ENCODE measurements around the gene DDN. TPM values are rescaled to one million over a fixed set of nuclear protein-coding genes. Genes with fewer than 3 reads are reported as not detected.

Gene DDN
- polyA plus RNA-seq, 6 donors from 2014 or later: 0.12 to 0.52 (median 0.20) TPM; not detected in 1

- H3K27ac Mint-ChIP-seq: peak within 1 kb of the TSS; percentile 99 to 100 (median 99)
- ATAC-seq (ENCODE audit: low read depth in 2 of 2) (peak; percentile 84 to 87), DNase-seq (peak; percentile 98)
- no peaks in the 10 kb centered on the region for H3K27me3 Mint-ChIP-seq
- H3K36me3 Mint-ChIP-seq: peaks cover 10 to 15% of the 10 kb centered on the region in 2 donors
- H3K4me1 Mint-ChIP-seq: peaks cover 29 to 40% (median 35%) of the 10 kb centered on the region in 3 donors
- no peaks in the 10 kb centered on the region for H3K9me3 Mint-ChIP-seq
- H3K4me3 Mint-ChIP-seq: peak within 1 kb of the TSS; percentile 79 to 96 (median 93)
Measured at GRCh38 chr12:49018261-49019119, 19.3 kb upstream of the DDN start, which contains the start of gene PRKAG1. TSS of gene PRKAG1 (minus strand) at chr12:49018776. CDS start at chr12:49018740, 36 bp downstream.

GRCh38 chr12:49017891-49018260, 18.7 kb upstream of the DDN start:
- Mint-ChIP-seq H3K4me3 (peak overlapping the region; percentile 79 to 96 (median 93)), H3K27me3 (no peaks in the 10 kb centered on the region), H3K27ac (peak overlapping the region; percentile 99 to 100 (median 99)), H3K4me1 (peaks cover 29 to 40% (median 35%) of the 10 kb centered on the region in 3 donors), H3K9me3 (no peaks in the 10 kb centered on the region), H3K36me3 (peaks cover 10 to 13% of the 10 kb centered on the region in 2 donors)
- no peak for DNase-seq
- no peak for ATAC-seq (ENCODE audit: low read depth in 2 of 2)

- Mint-ChIP-seq H3K9me3 (no peaks in the 10 kb centered on the region), H3K27ac (peak overlapping the region in 1 of 6 donors; percentile 57), H3K4me3 (peak overlapping the region in 1 of 8 donors; percentile 66), H3K36me3 (peaks cover 4 to 7% of the 10 kb centered on the region in 2 donors), H3K27me3 (no peaks in the 10 kb centered on the region), H3K4me1 (peaks cover 29 to 40% (median 33%) of the 10 kb centered on the region in 3 donors)
- no peak for ATAC-seq (ENCODE audit: low read depth in 2 of 2)
- no peak for DNase-seq
Measured at GRCh38 chr12:49015196-49015595, 16.0 kb upstream of the DDN start.

DNA sequence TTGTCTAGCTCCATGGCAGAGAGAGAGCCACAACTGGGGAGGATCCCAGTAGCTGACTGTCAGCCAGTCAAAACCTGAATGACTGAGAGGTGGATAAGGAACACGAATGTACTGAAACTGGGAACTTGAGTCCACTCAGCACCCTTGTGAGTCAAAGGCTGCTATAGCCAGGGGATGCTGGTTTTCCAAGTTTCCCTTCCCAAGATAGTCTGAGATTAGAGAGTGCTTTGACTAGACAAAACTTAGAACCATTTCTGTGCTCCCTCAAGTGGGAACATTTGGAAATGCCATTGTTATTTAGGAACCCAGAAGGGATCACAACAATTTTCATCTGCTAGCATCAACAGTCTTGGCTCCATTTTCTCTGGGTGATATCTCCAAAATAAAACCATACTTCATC, 15.4 kb upstream of the DDN start:
- Mint-ChIP-seq H3K4me1 (peaks cover 23 to 33% (median 28%) of the 10 kb centered on the region in 3 donors), H3K36me3 (peaks cover 4 to 7% of the 10 kb centered on the region in 2 donors), H3K9me3 (no peaks in the 10 kb centered on the region), H3K4me3 (no peak overlapping the region), H3K27me3 (no peaks in the 10 kb centered on the region), H3K27ac (no peak overlapping the region)
- ATAC-seq (ENCODE audit: low read depth in 2 of 2) (no peak), DNase-seq (no peak)

- Mint-ChIP-seq H3K4me3 (no peak overlapping the region), H3K36me3 (peaks cover 10% of the 10 kb centered on the region in 2 donors), H3K9me3 (no peaks in the 10 kb centered on the region), H3K4me1 (peaks cover 17 to 22% (median 22%) of the 10 kb centered on the region in 3 donors), H3K27ac (no peak overlapping the region), H3K27me3 (no peaks in the 10 kb centered on the region)
- ATAC-seq (ENCODE audit: low read depth in 2 of 2) (no peak), DNase-seq (no peak)
Measured at GRCh38 chr12:49013428-49013827, 14.3 kb upstream of the DDN start.

DNA sequence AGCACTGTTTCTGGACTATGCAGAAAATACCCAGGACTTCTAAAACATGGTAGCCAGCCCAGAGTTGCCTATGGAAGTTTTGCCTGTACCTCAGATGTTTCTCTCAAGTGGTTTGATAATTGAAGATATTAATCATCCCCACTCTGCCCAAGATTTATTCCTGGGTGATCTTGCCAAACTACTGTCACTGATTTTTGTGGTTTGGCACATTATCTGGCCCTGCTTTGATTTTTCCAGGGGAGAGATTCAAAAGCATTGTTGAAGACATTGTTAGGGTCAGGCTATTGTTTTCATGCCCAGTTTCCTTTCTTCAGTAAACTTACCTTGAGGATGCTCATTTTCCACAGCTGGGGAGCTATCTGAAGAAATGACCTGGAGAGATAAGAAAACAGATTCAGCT, 13.6 kb upstream of the DDN start:
- Mint-ChIP-seq H3K36me3 (peaks cover 14 to 15% of the 10 kb centered on the region in 2 donors), H3K4me3 (no peak overlapping the region), H3K9me3 (no peaks in the 10 kb centered on the region), H3K27ac (no peak overlapping the region), H3K27me3 (no peaks in the 10 kb centered on the region), H3K4me1 (peaks cover 15 to 18% (median 17%) of the 10 kb centered on the region in 3 donors)
- DNase-seq (no peak), ATAC-seq (ENCODE audit: low read depth in 2 of 2) (no peak)

GRCh38 chr12:49010092-49010668, 11.0 kb upstream of the DDN start:
- H3K36me3 Mint-ChIP-seq: peaks cover 19 to 20% of the 10 kb centered on the region in 2 donors
- ATAC-seq (ENCODE audit: low read depth in 2 of 2) (no peak), DNase-seq (no peak)
- peak overlapping the region in 1 of 6 donors; percentile 20 for H3K27ac Mint-ChIP-seq
- H3K4me3 Mint-ChIP-seq: no peak overlapping the region
- no peaks in the 10 kb centered on the region for H3K9me3 Mint-ChIP-seq
- H3K4me1 Mint-ChIP-seq: peaks cover 0 to 6% (median 3%) of the 10 kb centered on the region in 3 donors
- H3K27me3 Mint-ChIP-seq: no peaks in the 10 kb centered on the region

DNA sequence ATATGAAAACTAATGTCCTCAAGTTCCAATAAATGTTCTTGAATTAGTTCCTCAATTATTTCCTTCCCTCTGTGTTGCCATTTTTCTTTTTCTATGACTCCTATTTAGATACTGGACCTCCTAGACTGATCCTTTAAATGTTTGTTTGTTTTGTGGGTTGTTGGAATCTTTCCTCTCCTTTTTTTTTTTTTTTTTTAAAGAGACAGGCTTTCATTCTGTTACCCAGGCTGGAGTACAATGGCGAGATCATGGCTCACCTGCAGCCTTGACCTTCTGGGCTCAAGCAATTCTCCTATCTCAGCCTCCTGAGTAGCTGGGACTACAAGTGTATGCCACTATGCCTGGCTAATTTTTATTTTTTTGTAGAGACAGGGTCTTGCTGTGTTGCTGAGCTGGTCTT, 9.8 kb upstream of the DDN start:
- H3K27me3 Mint-ChIP-seq: no peaks in the 10 kb centered on the region

GRCh38 chr12:49000346-49000745, 1.2 kb upstream of the DDN start:
- ATAC-seq (ENCODE audit: low read depth in 2 of 2) (no peak), DNase-seq (no peak)
- H3K4me3 Mint-ChIP-seq: peak overlapping the region in 2 of 8 donors; percentile 39 to 82
- H3K27ac Mint-ChIP-seq: no peak overlapping the region
- peaks cover 13 to 46% (median 38%) of the 10 kb centered on the region in 3 donors for H3K27me3 Mint-ChIP-seq
- H3K4me1 Mint-ChIP-seq: peaks cover 29 to 43% (median 42%) of the 10 kb centered on the region in 3 donors
- peaks cover 27% of the 10 kb centered on the region in 2 donors for H3K36me3 Mint-ChIP-seq
- no peaks in the 10 kb centered on the region for H3K9me3 Mint-ChIP-seq

More for the DNA sequence above, 9.8 kb upstream of the DDN start:
- H3K36me3 Mint-ChIP-seq: peaks cover 29 to 31% of the 10 kb centered on the region in 2 donors
- no peaks in the 10 kb centered on the region for H3K4me1 Mint-ChIP-seq
- H3K27ac Mint-ChIP-seq: peak overlapping the region in 1 of 6 donors; percentile 38
- H3K9me3 Mint-ChIP-seq: no peaks in the 10 kb centered on the region
- no peak for DNase-seq
- H3K4me3 Mint-ChIP-seq: no peak overlapping the region
- no peak for ATAC-seq (ENCODE audit: low read depth in 2 of 2)

- ATAC-seq (ENCODE audit: low read depth in 2 of 2): peak in 1 of 2 donors; percentile 9
- H3K27me3 Mint-ChIP-seq: peaks cover 20 to 61% (median 55%) of the 10 kb centered on the region in 3 donors
- peaks cover 39 to 48% (median 46%) of the 10 kb centered on the region in 3 donors for H3K4me1 Mint-ChIP-seq
- no peaks in the 10 kb centered on the region for H3K9me3 Mint-ChIP-seq
- DNase-seq: peak; percentile 29
- H3K4me3 Mint-ChIP-seq: peak overlapping the region; percentile 73 to 90 (median 84)
- H3K27ac Mint-ChIP-seq: peak overlapping the region in 4 of 6 donors; percentile 6 to 79 (median 52)
- H3K36me3 Mint-ChIP-seq: peaks cover 13 to 14% of the 10 kb centered on the region in 2 donors
Measured at GRCh38 chr12:48998497-48999353, 450 bp downstream of the DDN start.

GRCh38 chr12:48997719-48998496, 1.3 kb downstream of the DDN start:
- peaks cover 39 to 48% (median 46%) of the 10 kb centered on the region in 3 donors for H3K4me1 Mint-ChIP-seq
- peaks cover 0 to 2% (median 0%) of the 10 kb centered on the region in 7 donors for H3K9me3 Mint-ChIP-seq
- peaks cover 25 to 62% (median 61%) of the 10 kb centered on the region in 3 donors for H3K27me3 Mint-ChIP-seq
- peak overlapping the region; percentile 38 to 96 (median 89) for H3K27ac Mint-ChIP-seq
- ATAC-seq (ENCODE audit: low read depth in 2 of 2): peak; percentile 26 to 40
- DNase-seq: peak; percentile 67
- H3K36me3 Mint-ChIP-seq: peaks cover 11% of the 10 kb centered on the region in 2 donors
- H3K4me3 Mint-ChIP-seq: peak overlapping the region; percentile 77 to 91 (median 84)

All from naive B cell (primary cell).